ENCODE measurements around the gene FASTKD3.

The FASTKD3 gene

GRCh38 chr5:7881091-7881490 is 12.3 kb upstream of the FASTKD3 start:
- no peak for TF ChIP-seq CTCF (IDR thresholded peaks at IDR 0.05; ENCODE audit: control insufficient read depth, insufficient read depth, low read depth, low read length, missing control alignments)
- H3K4me3 ChIP-seq (ENCODE audit: control insufficient read depth, low read depth, low read length): no peak overlapping the region
- DNase-seq (ENCODE audit: low read depth): no peak

GRCh38 chr5:7878381-7878873 is 9.6 kb upstream of the FASTKD3 start:
- TF ChIP-seq CTCF (IDR thresholded peaks at IDR 0.05; ENCODE audit: control insufficient read depth, insufficient read depth, low read depth, low read length, missing control alignments): no peak
- DNase-seq (ENCODE audit: low read depth): peak; percentile 53
- no peak overlapping the region for H3K4me3 ChIP-seq (ENCODE audit: control insufficient read depth, low read depth, low read length)

- no peak for DNase-seq (ENCODE audit: low read depth)
- TF ChIP-seq CTCF (IDR thresholded peaks at IDR 0.05; ENCODE audit: control insufficient read depth, insufficient read depth, low read depth, low read length, missing control alignments): no peak
- H3K4me3 ChIP-seq (ENCODE audit: control insufficient read depth, low read depth, low read length): no peak overlapping the region
These were observed 9.0 kb upstream of the FASTKD3 start for GRCh38 chr5:7877851-7878250.

- no peak for TF ChIP-seq CTCF (IDR thresholded peaks at IDR 0.05; ENCODE audit: control insufficient read depth, insufficient read depth, low read depth, low read length, missing control alignments)
- H3K4me3 ChIP-seq (ENCODE audit: control insufficient read depth, low read depth, low read length): no peak overlapping the region
- no peak for DNase-seq (ENCODE audit: low read depth)
These were observed 8.0 kb upstream of the FASTKD3 start for GRCh38 chr5:7876867-7877266.

GRCh38 chr5:7875151-7875550 is 6.3 kb upstream of the FASTKD3 start:
- H3K4me3 ChIP-seq (ENCODE audit: control insufficient read depth, low read depth, low read length): no peak overlapping the region
- no peak for DNase-seq (ENCODE audit: low read depth)
- no peak for TF ChIP-seq CTCF (IDR thresholded peaks at IDR 0.05; ENCODE audit: control insufficient read depth, insufficient read depth, low read depth, low read length, missing control alignments)

- TF ChIP-seq CTCF (IDR thresholded peaks at IDR 0.05; ENCODE audit: control insufficient read depth, insufficient read depth, low read depth, low read length, missing control alignments): no peak
- DNase-seq (ENCODE audit: low read depth): no peak
- no peak overlapping the region for H3K4me3 ChIP-seq (ENCODE audit: control insufficient read depth, low read depth, low read length)
These were observed 5.8 kb upstream of the FASTKD3 start for GRCh38 chr5:7874639-7875038.

- no peak for TF ChIP-seq CTCF (IDR thresholded peaks at IDR 0.05; ENCODE audit: control insufficient read depth, insufficient read depth, low read depth, low read length, missing control alignments)
- no peak for DNase-seq (ENCODE audit: low read depth)
- H3K4me3 ChIP-seq (ENCODE audit: control insufficient read depth, low read depth, low read length): no peak overlapping the region
These were observed 4.4 kb upstream of the FASTKD3 start for GRCh38 chr5:7873216-7873615.
